Neural progenitor cell (in vitro differentiated cells): Measurements from ENCODE around the gene R3HDM2. TPM values are rescaled to one million over a fixed set of nuclear protein-coding genes. Genes with fewer than 3 reads are reported as not detected.

ENCODE experiments used
- DNase-seq: peaks from one replicate; pipeline ENCODE4 v3.0.0-alpha.2; 2016; ENCODE audit warnings: low spot score
- H2AFZ ChIP-seq: fragments of 200-600 bp; sonication (generic); replicated peaks from 2 replicates; pipeline ENCODE4 v1.6.1; 2016; ENCODE audit warnings: antibody characterized with exemption
- H3F3A ChIP-seq: fragments of 200-600 bp; sonication (generic); 2 replicates; pipeline ENCODE4 v1.6.1; 2016; ENCODE audit warnings: antibody characterized with exemption, low read depth
- H3K27ac ChIP-seq: fragments of 200-600 bp; sonication (generic); 2 replicates; pipeline ENCODE4 v1.5.1; 2016; ENCODE audit warnings: mild to moderate bottlenecking
- H3K27me3 ChIP-seq: fragments of 200-600 bp; sonication (generic); 2 replicates; pipeline ENCODE4 v1.6.1; 2016; ENCODE audit warnings: mild to moderate bottlenecking, moderate library complexity
- H3K36me3 ChIP-seq: fragments of 200-600 bp; sonication (generic); 2 replicates; pipeline ENCODE4 v1.5.1; 2016
- H3K4me1 ChIP-seq: fragments of 200-600 bp; sonication (generic); 2 replicates; pipeline ENCODE4 v1.6.1; 2016; ENCODE audit warnings: mixed run types
- H3K4me2 ChIP-seq: fragments of 200-600 bp; sonication (generic); 2 replicates; pipeline ENCODE4 v1.6.1; 2016
- H3K4me3 ChIP-seq: fragments of 200-600 bp; sonication (generic); 2 replicates; pipeline ENCODE4 v1.5.1; 2016
- H3K79me2 ChIP-seq: fragments of 200-600 bp; sonication (generic); 2 replicates; pipeline ENCODE4 v1.6.1; 2016; ENCODE audit warnings: low read depth
- H3K9ac ChIP-seq: fragments of 200-600 bp; sonication (generic); 2 replicates; pipeline ENCODE4 v1.6.1; 2016
- H3K9me3 ChIP-seq: fragments of 200-600 bp; sonication (generic); 2 replicates; pipeline ENCODE4 v1.5.1; 2016; ENCODE audit warnings: low read depth
- H4K20me1 ChIP-seq: fragments of 200-600 bp; sonication (generic); 2 replicates; pipeline ENCODE4 v1.6.1; 2016; ENCODE audit warnings: low read depth
- H3K27ac Mint-ChIP-seq: 3 replicates; pipeline ENCODE4 v1.8.0; 2021; ENCODE audit warnings: mixed read lengths
- H3K27me3 Mint-ChIP-seq: 2 replicates; pipeline ENCODE4 v1.8.0; 2022; ENCODE audit warnings: low read depth, mild to moderate bottlenecking, inconsistent platforms, moderate library complexity, mixed read lengths; ENCODE audit not compliant: insufficient read depth
- H3K36me3 Mint-ChIP-seq: 3 replicates; pipeline ENCODE4 v1.8.0; 2021; ENCODE audit warnings: mixed read lengths
- H3K4me1 Mint-ChIP-seq: 3 replicates; pipeline ENCODE4 v1.8.0; 2021; ENCODE audit warnings: mixed read lengths
- H3K4me3 Mint-ChIP-seq: 3 replicates; pipeline ENCODE4 v1.8.0; 2021; ENCODE audit warnings: mild to moderate bottlenecking, moderate library complexity, mixed read lengths
- H3K9me3 Mint-ChIP-seq: 3 replicates; pipeline ENCODE4 v1.8.0; 2020; ENCODE audit warnings: mixed read lengths
- CTCF ChIP-seq: fragments of 200-600 bp; sonication (generic); IDR thresholded peaks from 2 replicates; pipeline ENCODE4 v1.5.1; 2017; ENCODE audit warnings: antibody characterized with exemption, mild to moderate bottlenecking
- EZH2 ChIP-seq: fragments of 200-600 bp; sonication (generic); IDR thresholded peaks from 2 replicates; pipeline ENCODE4 v1.6.1; 2017; ENCODE audit warnings: antibody characterized with exemption, mild to moderate bottlenecking, moderate library complexity
- EZH2phosphoT487 ChIP-seq: fragments of 200-600 bp; sonication (generic); IDR thresholded peaks from 2 replicates; pipeline ENCODE4 v1.6.1; 2017; ENCODE audit warnings: antibody characterized with exemption
- total RNA-seq: library from RNA; depleted of rRNA; stranded (reverse); fragments of >200 nt; gene quantifications from 2 replicates; pipeline ENCODE4 v1.2.3, GENCODE V29; 2015; ENCODE audit warnings: low replicate concordance

R3HDM2 gene
- total RNA-seq, 1 donor from 2014 or later = 40.0 TPM

- H3K27me3 Mint-ChIP-seq = no peaks in the 10 kb centered on the region
- Histone ChIP-seq H2AFZ (no peak overlapping the region), H3K9me3 (no peaks in the 10 kb centered on the region), H3K27me3 (no peaks in the 10 kb centered on the region), H3K27ac (no peak overlapping the region), H3K79me2 (no peaks in the 10 kb centered on the region), H3K4me1 (no peaks in the 10 kb centered on the region), H3K4me2 (no peak overlapping the region), H3K9ac (no peak overlapping the region), H3K36me3 (no peaks in the 10 kb centered on the region), H4K20me1 (no peaks in the 10 kb centered on the region), H3K4me3 (no peak overlapping the region), H3F3A (peaks cover 4% of the 10 kb centered on the region)
- no peak overlapping the region for H3K27ac Mint-ChIP-seq
- no peaks in the 10 kb centered on the region for H3K9me3 Mint-ChIP-seq
- TF ChIP-seq EZH2phosphoT487 = no peak
- no peak for TF ChIP-seq EZH2
- TF ChIP-seq CTCF = no peak
- peaks cover 31% of the 10 kb centered on the region for H3K36me3 Mint-ChIP-seq
- H3K4me1 Mint-ChIP-seq = peaks cover 3% of the 10 kb centered on the region
- no peak overlapping the region for H3K4me3 Mint-ChIP-seq
- no peak for DNase-seq
Observed at GRCh38 chr12:57273516-57273915, 157.3 kb downstream of the R3HDM2 start.

- Histone ChIP-seq H3F3A (peaks cover 4% of the 10 kb centered on the region), H3K27me3 (no peaks in the 10 kb centered on the region), H3K4me2 (no peak overlapping the region), H3K4me1 (no peaks in the 10 kb centered on the region), H3K27ac (no peak overlapping the region), H4K20me1 (no peaks in the 10 kb centered on the region), H3K36me3 (no peaks in the 10 kb centered on the region), H3K4me3 (no peak overlapping the region), H3K9ac (no peak overlapping the region), H3K9me3 (no peaks in the 10 kb centered on the region), H2AFZ (no peak overlapping the region), H3K79me2 (no peaks in the 10 kb centered on the region)
- H3K4me1 Mint-ChIP-seq = peaks cover 3% of the 10 kb centered on the region
- TF ChIP-seq EZH2phosphoT487 = no peak
- TF ChIP-seq CTCF = no peak
- TF ChIP-seq EZH2 = no peak
- DNase-seq = no peak
- no peak overlapping the region for H3K4me3 Mint-ChIP-seq
- no peaks in the 10 kb centered on the region for H3K9me3 Mint-ChIP-seq
- H3K27ac Mint-ChIP-seq = peak overlapping the region; percentile 69
- peaks cover 36% of the 10 kb centered on the region for H3K36me3 Mint-ChIP-seq
- peaks cover 2% of the 10 kb centered on the region for H3K27me3 Mint-ChIP-seq
Observed at GRCh38 chr12:57272337-57273151, 158.3 kb downstream of the R3HDM2 start.

- H3F3A ChIP-seq = no peaks in the 10 kb centered on the region
- H4K20me1 ChIP-seq = no peaks in the 10 kb centered on the region
- H3K4me3 ChIP-seq = no peak overlapping the region
- peaks cover 3% of the 10 kb centered on the region for H3K4me1 Mint-ChIP-seq
- no peaks in the 10 kb centered on the region for H3K36me3 ChIP-seq
- H3K79me2 ChIP-seq = no peaks in the 10 kb centered on the region
- no peaks in the 10 kb centered on the region for H3K4me1 ChIP-seq
- no peak overlapping the region for H3K27ac ChIP-seq
- H2AFZ ChIP-seq = no peak overlapping the region
- no peak overlapping the region for H3K4me3 Mint-ChIP-seq
- H3K36me3 Mint-ChIP-seq = peaks cover 35% of the 10 kb centered on the region
- no peak overlapping the region for H3K9ac ChIP-seq
- H3K27me3 ChIP-seq = no peaks in the 10 kb centered on the region
- H3K27me3 Mint-ChIP-seq = peaks cover 2% of the 10 kb centered on the region
- no peak overlapping the region for H3K27ac Mint-ChIP-seq
- no peak overlapping the region for H3K4me2 ChIP-seq
- DNase-seq = no peak
- no peaks in the 10 kb centered on the region for H3K9me3 ChIP-seq
- TF ChIP-seq EZH2phosphoT487 (no peak), CTCF (no peak), EZH2 (no peak)
- no peaks in the 10 kb centered on the region for H3K9me3 Mint-ChIP-seq
Observed at GRCh38 chr12:57270966-57271470, 159.8 kb downstream of the R3HDM2 start.
